ENCODE results near the gene PDZRN3.

GRCh38 chr3:73398084-73398483 lies 226.7 kb downstream of the PDZRN3 start:
- TF ChIP-seq CTCF (IDR thresholded peaks at IDR 0.05; ENCODE audit: insufficient read depth, low read length): no peak
- TF ChIP-seq GABPA (IDR thresholded peaks at IDR 0.05; ENCODE audit: low read depth): no peak
- no peak for TF ChIP-seq POLR2AphosphoS5 (IDR thresholded peaks at IDR 0.05; ENCODE audit: low read depth)
- no peak for TF ChIP-seq REST (IDR thresholded peaks at IDR 0.05; ENCODE audit: insufficient replicate concordance, low read depth)
- TF ChIP-seq SPI1 (IDR thresholded peaks at IDR 0.05; ENCODE audit: borderline replicate concordance, low read depth): no peak
